Stimulated activated CD4-positive, alpha-beta T cell treated with anti-CD3 and anti-CD28 coated beads, Interleukin-4, amount 100 ng/mL, for 1 hour (primary cell): ENCODE measurements around the gene FEN1.

Source experiments
- DNase-seq: peaks from one replicate; pipeline ENCODE4 v3.0.0-alpha.2; 2020

The FEN1 gene

DNA sequence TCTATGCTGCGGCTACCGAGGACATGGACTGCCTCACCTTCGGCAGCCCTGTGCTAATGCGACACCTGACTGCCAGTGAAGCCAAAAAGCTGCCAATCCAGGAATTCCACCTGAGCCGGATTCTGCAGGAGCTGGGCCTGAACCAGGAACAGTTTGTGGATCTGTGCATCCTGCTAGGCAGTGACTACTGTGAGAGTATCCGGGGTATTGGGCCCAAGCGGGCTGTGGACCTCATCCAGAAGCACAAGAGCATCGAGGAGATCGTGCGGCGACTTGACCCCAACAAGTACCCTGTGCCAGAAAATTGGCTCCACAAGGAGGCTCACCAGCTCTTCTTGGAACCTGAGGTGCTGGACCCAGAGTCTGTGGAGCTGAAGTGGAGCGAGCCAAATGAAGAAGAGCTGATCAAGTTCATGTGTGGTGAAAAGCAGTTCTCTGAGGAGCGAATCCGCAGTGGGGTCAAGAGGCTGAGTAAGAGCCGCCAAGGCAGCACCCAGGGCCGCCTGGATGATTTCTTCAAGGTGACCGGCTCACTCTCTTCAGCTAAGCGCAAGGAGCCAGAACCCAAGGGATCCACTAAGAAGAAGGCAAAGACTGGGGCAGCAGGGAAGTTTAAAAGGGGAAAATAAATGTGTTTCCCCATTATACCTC lies 3.3 kb downstream of the FEN1 start:
- DNase-seq = no peak

DNA sequence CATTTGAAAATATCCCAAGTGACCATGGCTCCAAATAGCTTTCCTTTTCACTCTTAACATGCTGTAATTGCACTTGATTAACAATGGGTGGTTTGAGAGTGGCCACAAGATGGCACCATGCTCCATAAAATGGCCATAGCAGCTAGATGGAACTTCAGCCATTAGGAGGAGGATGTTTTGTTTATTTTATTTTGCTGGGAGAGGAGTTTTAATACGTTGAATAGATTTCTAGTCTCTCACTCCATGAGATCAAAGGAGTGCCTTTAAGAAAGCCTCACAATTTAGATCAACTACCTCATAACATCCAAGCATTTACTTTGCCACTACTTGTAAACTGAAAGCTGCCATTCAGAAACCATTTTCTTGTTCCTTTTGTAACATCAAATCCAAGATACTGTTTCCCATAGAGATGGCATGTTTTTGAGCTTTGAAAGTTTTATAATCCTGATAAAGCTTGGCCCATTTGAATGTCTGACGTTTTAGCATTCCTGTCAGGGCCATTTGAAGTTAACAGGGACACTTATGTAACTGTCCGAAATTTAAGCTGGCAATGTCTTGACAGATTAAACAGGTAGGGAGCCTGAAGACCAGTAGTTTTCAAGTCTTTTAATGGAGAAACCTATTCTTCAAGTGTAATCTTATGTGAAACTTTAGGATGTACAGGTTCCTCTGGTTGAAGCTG lies 4.7 kb downstream of the FEN1 start:
- DNase-seq = peak; percentile 62

DNA sequence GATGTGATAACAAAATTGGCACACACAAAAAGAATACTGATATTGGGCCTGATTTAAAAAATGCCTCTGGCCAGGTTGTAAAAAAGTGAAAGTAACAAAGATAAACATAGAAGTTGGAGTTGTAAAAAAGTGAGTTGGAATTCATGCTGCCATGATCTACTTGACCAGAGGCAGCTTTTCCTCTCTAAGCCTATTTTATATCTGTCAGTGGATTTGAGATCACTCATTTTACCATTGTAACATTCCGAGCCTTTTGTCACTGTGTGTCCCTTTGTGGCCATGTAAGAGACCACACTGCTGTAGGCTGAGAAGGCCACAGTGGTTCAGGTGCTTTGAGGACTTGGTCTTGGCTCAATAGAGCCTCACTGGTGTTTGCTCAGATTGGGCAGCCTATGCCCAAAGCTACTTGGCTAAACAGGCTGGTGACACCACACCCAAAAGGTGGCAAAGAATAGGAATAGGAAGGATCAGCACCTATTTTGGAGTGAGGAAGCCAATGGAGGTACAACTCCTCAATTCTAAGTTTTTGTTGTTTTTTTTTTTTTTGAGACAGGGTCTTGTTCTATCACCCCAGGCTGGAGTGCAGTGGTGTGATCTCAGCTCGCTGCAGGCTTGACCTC lies 7.1 kb downstream of the FEN1 start:
- DNase-seq = no peak

DNA sequence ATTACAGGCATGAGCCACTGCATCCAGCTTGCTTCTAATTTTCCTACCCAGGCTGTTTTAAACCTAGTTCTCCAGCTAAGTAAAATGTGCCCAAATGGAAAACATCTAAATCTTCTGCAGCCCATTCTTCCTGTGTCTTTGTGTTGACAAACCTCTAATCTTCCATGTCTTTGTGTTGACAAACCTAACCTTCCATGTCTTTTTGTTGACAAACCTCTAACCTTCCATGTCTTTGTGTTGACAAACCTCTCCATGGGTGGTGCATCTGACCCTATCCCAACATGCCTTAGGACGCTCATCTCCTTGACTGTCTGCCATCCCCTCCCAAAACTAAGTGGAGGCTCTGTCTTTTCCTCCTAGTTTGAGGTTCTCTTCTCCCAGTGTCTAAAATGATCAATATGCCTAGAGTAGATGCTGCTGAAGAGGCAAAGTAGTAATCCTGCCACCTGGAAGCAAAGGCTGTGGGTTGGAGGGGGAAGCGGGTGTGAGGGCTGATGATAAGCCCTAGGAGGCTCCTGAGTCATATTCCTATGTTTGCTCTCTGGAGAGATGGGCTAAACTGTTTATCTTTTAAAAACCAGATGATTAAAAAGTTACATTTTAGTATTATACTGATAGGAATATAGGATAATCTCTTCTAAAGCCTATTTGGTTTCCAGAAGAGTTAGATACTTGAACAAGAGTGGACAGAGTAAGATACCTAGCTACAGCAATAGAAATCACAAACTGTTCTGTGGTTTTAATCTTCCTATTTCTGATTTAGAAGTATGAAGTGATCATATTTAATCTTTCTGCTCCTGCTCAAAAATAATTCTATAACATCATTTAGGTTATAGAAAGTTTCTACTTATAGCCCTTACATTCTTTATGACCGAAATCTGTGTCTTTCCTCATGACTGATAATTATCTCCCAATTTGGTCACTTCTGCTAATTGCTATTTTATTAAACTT lies 7.9 kb downstream of the FEN1 start:
- no peak for DNase-seq

DNA sequence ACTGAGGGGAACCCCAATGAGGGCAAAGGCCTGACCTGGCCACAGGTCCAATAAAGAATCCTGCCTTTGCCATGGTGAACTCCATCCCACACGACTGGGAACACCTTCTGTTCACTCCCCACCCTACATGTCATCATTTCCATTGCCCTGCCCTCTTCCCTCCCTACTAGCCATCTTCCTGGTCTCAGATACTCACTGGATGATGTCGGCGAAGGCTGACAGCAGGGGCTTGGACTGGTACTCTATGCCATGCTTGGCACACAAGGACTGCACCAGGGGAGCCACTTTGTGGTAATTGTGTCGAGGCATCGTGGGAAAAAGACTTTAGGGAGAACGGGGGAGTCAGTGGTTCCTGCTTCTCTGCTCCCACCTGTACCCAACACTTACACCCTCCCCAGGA lies 9.9 kb downstream of the FEN1 start:
- DNase-seq = no peak

DNA sequence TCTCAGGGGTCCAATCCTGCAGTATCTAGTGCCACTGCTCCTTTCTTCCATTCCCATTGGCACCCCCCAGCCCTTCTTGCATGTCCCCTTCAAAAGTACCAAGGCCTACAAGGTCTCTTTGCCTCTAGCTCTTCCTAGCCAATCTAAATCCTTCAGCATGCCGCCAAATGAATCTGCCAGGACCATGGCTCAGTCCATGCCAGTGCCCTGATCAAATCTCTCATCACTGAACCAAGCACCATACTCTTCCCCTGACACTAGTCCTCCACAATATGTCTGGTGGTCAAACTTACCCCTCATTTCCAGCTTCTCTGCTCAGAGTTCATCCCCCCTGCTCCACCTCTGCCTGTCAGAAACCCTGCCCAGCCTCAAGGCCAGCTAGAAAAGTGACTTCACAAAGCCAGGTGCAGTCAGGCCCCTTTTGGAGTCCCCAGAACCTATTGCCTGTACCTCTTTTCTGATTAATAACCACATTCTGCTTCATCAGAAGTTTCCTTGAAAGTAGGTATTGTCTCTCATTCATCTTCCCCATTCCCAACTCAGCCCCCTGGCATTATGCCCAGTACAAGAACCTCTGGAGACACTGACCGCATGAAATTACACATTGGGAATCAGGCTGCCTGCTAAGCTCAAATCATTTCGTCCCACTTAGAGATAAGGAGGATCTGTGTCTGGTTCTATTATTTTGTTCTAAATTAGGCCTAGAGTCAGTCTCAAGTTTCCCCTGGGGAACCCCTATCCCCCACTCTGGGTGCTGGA lies 11.4 kb downstream of the FEN1 start:
- DNase-seq = no peak

DNA sequence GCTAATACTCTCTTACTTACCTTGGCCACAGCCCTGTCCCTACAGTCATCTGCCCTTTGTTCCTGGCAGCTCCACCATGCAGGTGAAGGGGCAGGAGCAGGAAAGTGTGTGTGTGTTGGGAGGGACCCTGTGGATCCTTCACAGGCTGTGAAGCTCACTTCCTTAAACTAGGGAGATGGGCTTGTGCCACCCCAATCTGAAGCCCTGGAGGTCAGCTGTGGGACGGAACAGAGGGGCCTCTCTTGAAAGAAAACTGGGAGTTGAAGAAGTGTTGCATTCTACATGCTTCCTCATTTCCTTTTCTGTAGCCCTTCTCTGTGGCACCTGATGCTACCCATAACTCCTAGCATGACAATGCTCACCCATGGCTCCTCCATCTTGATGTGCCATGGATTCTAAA lies 12.4 kb downstream of the FEN1 start:
- DNase-seq = no peak

DNA sequence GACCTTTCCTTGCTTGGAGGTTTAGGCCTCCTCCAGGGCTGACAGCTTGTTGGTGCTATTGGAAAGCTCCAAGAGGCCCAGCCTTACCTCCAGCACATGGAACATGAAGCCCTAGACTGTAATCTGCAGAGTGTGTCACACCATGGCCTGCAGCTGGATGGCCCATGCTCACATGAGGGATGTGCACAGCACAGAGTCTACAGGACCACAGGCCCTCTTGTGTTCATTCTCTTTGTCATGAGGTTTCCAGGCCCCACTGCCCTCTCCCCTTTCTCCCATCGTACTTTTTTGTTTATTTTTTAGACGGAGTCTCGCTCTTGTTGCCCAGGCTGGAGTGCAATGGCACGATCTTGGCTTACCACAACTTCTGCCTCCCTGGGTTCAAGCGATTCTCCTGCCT lies 14.1 kb downstream of the FEN1 start:
- no peak for DNase-seq

DNA sequence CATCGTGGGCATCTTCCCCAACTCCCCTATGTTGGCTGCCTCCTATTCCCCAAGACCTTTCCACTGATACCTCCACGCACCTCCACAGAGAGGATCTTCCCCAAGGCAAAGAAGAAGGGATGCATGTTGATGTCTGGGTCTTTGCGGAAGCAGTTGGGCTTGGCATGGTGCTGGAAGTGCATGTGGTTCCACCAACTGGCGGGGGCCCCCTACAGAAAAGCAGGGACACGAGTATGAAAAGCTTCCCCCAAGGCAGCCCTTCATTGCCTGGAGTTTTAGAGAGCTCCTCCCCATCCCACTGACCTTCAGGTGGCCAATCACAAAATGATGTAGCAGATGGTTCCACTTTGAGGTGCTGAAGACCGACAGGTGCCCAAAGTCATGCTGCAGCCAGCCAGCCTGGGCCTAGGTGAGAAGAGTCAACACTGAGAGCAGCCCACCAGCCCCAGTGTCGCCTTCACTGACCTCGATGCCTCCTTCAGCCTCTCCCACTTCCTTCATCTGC lies 18.0 kb downstream of the FEN1 start:
- no peak for DNase-seq

DNA sequence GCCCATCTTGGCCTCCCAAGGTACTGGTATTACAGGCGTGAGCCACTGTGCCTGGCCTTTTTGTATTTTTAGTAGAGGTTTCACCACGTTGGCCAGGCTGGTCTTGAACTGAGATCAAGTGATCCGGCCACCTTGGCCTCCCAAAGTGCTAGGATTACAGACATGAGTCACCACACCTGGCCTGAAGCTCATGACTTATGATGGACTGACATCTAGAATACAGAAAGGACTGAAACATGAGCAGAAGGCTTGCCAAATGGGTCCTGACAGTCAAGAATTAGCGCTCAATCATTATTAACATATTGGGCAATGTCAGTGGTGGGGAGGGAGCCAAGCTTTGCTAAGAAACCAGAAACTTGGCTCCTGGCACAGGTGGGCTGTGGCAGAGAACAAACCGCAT lies 19.1 kb downstream of the FEN1 start:
- no peak for DNase-seq

DNA sequence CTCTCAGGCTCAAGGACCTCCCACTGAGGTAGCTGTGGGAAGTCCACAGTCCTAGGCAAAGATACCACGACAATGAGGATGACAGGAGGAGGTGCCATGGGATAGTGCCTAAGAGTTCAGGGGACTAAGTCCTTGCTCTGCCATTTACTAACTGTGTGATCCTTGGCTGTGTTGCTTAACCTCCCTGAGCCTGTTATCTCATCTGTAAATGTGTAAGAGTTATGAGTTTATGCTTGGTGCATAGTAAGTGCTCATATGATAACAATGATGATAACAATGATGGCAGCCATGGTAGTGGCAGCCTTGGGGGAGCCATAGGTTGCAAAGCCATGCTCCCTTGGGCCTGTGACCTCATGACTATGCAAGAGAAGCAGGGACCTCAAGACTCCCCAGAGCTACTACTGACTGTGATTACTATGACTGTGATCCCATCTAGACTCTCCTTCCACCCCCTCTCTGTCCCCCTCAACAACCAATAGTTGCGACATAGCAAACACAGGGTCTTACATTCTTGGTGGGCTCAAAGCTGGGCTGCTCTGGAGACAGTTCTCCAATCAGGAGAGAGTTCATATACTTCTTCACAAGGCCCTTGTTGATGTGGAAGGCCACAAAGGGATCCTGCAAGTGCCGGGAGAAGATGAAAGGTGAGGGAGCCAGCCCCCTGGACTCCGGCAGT lies 20.2 kb downstream of the FEN1 start:
- DNase-seq = no peak

DNA sequence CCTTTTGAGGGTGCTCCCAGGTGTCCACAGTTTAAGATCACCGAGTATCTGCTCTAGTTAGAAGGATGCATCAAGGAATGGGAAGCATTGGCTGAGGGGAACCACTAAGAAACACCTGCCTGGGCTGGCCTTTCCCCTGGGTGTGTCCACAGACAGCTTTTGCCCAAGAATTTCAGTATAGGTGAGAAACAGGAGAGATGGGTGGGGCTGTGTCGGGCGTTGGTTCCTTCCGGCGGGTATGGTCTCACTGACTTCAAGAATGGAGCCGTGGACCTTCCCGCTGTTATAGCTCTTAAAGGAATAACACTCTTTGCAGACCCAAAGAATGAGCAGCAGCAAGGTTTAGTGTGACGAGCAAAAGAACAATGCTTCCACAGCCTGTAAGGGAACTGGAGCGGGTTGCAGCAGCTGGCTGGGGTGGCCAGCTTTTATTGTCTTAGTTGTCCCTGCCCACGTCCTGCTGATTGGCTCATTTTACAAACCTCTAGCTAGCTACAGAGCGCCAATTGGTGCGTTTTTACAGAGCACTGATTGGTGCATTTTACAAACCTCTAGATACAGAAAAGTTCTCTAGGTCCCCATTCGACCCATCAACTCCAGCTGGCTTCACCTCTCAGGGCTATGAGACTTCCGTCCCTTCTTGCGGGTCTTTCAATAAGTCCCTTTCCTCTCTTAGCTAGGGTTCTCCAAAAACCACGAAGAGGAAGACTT lies 21.7 kb downstream of the FEN1 start:
- DNase-seq = no peak

DNA sequence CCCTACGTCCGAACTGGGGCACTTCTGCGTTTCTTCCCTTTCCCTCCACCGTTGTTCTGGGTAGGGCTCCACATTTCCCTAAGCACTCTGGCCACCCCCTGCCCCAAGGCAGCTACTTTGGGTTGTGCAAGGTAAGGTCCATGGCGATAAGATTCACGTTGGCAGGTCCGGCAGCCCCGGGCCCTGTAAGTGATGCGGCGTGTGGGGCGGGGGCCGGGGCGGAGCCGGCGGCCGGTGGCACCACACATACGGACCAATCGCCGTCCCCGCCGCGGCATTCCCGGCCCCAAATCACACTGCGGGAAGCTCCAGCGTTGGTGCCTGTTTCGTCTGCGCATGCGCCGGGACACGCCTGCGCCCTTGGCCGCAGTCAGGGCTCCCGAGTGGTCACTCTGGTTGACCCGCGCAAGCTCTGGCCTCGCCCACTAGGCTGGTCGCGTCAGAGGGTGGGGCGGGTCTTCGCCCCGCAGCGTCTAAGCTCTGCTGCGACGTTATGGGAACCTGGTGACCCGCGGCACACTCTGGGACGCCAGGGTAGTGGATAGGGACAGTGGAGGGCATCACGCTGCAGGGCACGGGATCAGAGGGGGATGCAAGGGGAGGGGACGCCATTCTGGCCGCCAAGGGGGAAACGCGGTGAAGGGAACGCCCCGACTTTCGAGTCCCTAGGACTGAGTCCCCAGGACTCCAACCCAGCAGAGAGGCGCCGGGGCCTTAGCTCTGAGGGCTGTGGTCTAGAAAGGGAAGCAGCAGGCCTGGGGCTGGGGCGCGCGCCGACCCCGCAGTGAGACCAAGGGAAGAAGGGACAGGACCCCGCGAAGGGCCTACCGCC lies 22.5 kb downstream of the FEN1 start:
- DNase-seq = peak; percentile 37

DNA sequence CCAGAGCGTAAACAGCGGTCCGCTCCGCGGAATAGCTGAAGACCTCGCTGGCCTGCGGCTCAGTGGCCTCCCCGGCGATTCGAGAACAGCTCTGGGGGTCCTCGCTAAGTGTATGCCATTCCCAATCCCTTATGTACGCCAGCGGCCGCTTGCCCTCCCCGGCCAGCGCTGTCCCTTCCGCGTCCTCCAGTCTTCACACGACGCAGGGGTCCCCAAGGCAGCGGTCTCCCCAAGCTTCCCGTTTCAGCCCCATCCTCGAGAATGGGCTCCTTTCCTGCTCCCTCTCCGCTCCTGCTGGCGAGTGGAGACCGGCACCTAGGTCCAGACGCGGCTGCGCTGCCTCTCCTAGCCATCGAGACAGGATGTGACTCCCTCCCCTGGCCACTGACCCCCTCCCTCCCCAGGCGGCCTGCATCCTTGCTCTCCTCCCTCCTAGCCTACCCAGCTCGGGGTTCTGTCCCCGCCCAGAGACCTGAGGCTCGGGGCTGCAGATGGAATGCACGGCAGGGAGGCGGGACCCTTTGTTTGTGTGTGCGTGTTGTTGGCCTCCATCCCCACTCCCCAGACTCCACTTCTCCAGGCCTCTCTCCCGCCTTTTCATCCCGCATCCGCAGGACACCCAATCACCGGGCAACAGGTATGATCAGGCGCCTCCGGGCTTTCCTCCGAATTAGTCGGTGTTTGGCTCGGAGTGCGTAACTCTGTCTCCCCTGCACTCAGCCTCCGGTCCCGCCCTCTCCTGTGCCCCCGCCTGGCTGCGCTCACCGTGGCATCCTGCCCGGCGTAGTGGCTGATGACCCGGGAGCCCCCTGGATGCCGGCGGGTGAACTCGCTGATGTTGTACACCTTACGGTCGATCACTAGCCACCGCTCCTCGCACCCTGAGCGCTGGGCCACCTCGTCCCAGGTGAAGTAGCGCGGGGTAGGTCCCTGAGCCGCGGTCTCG lies 23.4 kb downstream of the FEN1 start:
- DNase-seq = peak; percentile 60

DNA sequence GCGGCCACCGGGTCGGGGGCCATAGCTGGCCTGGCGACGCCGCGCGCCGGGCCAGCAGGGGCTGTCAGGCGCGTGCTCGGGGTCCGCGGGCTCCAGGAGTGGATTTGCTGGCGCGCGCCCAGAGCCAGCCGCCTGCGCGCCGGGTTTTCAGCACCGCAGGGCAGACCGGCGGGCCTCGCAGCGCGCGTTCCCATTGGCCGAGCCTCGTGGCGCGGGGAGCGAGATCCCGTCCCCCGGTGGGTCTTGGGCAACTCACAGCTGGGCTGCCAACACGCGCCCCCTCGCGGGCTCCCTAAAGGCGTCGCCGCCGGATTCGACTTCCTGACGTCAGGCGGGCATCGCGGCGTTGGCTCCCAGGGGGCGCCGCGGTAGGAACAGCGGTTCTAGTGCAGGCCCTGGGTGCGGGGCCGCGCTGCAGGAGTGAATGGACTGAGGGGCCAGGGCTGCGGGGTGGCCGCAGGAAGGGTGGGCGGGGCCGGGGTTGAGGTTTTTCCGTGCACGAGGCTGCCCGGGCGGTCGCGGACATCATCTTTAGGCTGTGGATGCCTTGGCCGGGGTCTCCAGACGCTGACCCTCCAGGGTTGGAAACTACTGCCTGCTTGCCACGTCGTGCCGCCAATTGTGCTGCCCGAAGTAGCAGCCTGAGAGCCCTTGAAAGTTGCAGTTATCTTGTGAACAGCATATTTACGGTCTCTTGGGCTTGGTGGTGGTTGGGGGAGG lies 24.2 kb downstream of the FEN1 start, which contains the start of gene FADS1:
TSS of gene FADS1 (minus strand) at position 268 of the 720 bp plus-strand sequence. CDS start at position 194, 74 bp downstream.
- peak; percentile 77 for DNase-seq

DNA sequence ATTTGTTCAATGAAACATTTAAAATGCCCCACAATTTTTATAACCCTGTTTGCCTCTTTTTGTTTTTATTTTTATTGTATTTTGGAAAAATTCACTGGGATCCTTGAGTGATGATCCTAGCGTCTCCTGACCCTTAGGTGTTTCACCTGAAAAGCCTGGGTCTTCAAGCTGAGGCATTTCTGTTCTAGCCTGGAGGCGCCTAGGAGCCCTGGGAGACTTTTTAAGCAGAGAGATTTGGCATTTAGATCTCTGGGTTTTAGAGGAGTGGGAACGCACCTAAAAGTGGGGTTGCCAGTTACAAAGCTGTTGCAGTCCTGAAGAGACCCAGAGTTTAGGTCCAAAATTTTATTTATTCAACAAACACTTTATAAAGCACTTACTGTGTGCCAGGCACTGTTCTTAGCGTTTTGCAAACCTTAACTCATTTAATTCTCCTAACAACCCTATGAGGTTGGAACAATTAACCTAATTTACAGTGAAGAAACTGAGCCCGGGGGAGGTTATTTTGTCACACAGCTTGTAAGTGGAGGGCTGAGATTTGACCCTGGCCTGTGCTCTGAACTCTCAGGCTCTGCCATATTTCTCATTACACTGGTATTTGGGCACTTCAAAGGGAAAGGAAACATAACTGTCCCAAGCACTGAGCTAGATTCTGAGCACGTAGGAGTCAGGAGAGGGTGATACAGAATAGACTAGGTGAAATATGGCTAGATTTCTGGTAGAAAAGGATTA lies 24.9 kb downstream of the FEN1 start:
- no peak for DNase-seq

DNA sequence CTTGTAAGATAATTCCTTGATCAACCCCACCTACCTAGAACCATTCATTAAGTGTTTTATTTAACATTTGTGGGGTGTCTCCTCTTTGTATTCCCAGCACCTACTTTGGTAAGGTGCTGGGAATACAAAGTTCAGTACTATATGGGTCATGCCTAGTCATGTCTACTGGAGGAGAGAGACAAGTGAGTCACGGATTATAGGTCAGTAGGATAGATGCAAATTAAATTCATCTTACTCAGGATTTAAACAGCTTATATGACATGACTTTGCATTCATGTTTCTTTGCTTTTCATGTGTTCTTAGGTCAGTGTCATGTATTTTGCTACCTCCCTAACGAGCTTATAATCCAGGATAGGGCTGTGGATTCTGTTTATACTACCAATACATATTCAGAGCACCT lies 27.5 kb downstream of the FEN1 start:
- DNase-seq = no peak
